ENCODE data around the gene TBL2. TPM values are rescaled to one million over a fixed set of nuclear protein-coding genes. Genes with fewer than 3 reads are reported as not detected.

The TBL2 gene
- total RNA-seq, 1 donor from 2014 or later, result 55.8 TPM

- DNase-seq (ENCODE audit: extremely low spot score, unreplicated experiment), result no peak
- Mint-ChIP-seq H3K4me3 (no peak overlapping the region), H3K27me3 (peaks cover 21% of the 10 kb centered on the region), H3K36me3 (peaks cover 5% of the 10 kb centered on the region), H3K27ac (no peak overlapping the region), H3K4me1 (ENCODE audit: unreplicated experiment) (no peaks in the 10 kb centered on the region), H3K9me3 (no peaks in the 10 kb centered on the region)
- no peak for TF ChIP-seq CTCF (conservative IDR thresholded peaks at IDR 0.05)
Measured at GRCh38 chr7:73597978-73598782, 19.8 kb upstream of the TBL2 start.

GRCh38 chr7:73596191-73597065 is 18.0 kb upstream of the TBL2 start:
- Mint-ChIP-seq H3K27ac (no peak overlapping the region), H3K4me3 (no peak overlapping the region), H3K36me3 (peaks cover 5% of the 10 kb centered on the region), H3K9me3 (no peaks in the 10 kb centered on the region), H3K4me1 (ENCODE audit: unreplicated experiment) (no peaks in the 10 kb centered on the region), H3K27me3 (peaks cover 17% of the 10 kb centered on the region)
- no peak for DNase-seq (ENCODE audit: extremely low spot score, unreplicated experiment)
- no peak for TF ChIP-seq CTCF (conservative IDR thresholded peaks at IDR 0.05)

- H3K27me3 Mint-ChIP-seq, result peaks cover 17% of the 10 kb centered on the region
- no peak overlapping the region for H3K27ac Mint-ChIP-seq
- DNase-seq (ENCODE audit: extremely low spot score, unreplicated experiment), result no peak
- TF ChIP-seq CTCF (conservative IDR thresholded peaks at IDR 0.05), result no peak
- no peaks in the 10 kb centered on the region for H3K4me1 Mint-ChIP-seq (ENCODE audit: unreplicated experiment)
- no peaks in the 10 kb centered on the region for H3K9me3 Mint-ChIP-seq
- H3K36me3 Mint-ChIP-seq, result peaks cover 5% of the 10 kb centered on the region
- H3K4me3 Mint-ChIP-seq, result no peak overlapping the region
Measured at GRCh38 chr7:73595358-73595757, 17.0 kb upstream of the TBL2 start.

- Mint-ChIP-seq H3K27ac (no peak overlapping the region), H3K36me3 (peaks cover 5% of the 10 kb centered on the region), H3K4me1 (ENCODE audit: unreplicated experiment) (no peaks in the 10 kb centered on the region), H3K9me3 (no peaks in the 10 kb centered on the region), H3K4me3 (no peak overlapping the region), H3K27me3 (peaks cover 9% of the 10 kb centered on the region)
- TF ChIP-seq CTCF (conservative IDR thresholded peaks at IDR 0.05), result no peak
- DNase-seq (ENCODE audit: extremely low spot score, unreplicated experiment), result no peak
Measured at GRCh38 chr7:73593207-73594045, 15.0 kb upstream of the TBL2 start.

GRCh38 chr7:73586911-73587310 is 8.5 kb upstream of the TBL2 start:
- no peak for TF ChIP-seq CTCF (conservative IDR thresholded peaks at IDR 0.05)
- no peaks in the 10 kb centered on the region for H3K36me3 Mint-ChIP-seq
- no peaks in the 10 kb centered on the region for H3K4me1 Mint-ChIP-seq (ENCODE audit: unreplicated experiment)
- DNase-seq (ENCODE audit: extremely low spot score, unreplicated experiment), result no peak
- no peaks in the 10 kb centered on the region for H3K9me3 Mint-ChIP-seq
- no peak overlapping the region for H3K27ac Mint-ChIP-seq
- no peak overlapping the region for H3K4me3 Mint-ChIP-seq
- H3K27me3 Mint-ChIP-seq, result no peaks in the 10 kb centered on the region
